HepG2 (cell line): ENCODE data around the gene VPS26B. TPM values are rescaled to one million over a fixed set of nuclear protein-coding genes. Genes with fewer than 3 reads are reported as not detected.

Experiments
- AGO1 ChIP-seq: fragments of 200-400 bp; formaldehyde crosslinking; IDR thresholded peaks from 2 replicates; pipeline ENCODE4 v1.6.1; 2017; ENCODE audit warnings: mild to moderate bottlenecking, low read depth, low read length, moderate library complexity; ENCODE audit not compliant: poor library complexity, severe bottlenecking
- ARNT2 ChIP-seq: sonication (generic); formaldehyde crosslinking; IDR thresholded peaks from 2 replicates; pipeline ENCODE4 v1.8.0; 2022; ENCODE audit warnings: mild to moderate bottlenecking, low read depth, missing genetic modification reagents, moderate library complexity
- ELF1 ChIP-seq: sonication (generic); formaldehyde crosslinking; IDR thresholded peaks from 2 replicates; pipeline ENCODE4 v1.4.0; 2020; ENCODE audit warnings: missing genetic modification reagents
- FOXP1 ChIP-seq, 2 experiments: fragments of 450-650 bp in 1 of 2; IDR thresholded peaks; 2 replicates each; pipeline ENCODE4 v1.6.1; 2017 to 2018; ENCODE audit warnings: antibody characterized with exemption in 1 of 2
- ISL2 ChIP-seq: sonication (generic); formaldehyde crosslinking; IDR thresholded peaks from 2 replicates; pipeline ENCODE4 v1.5.0; 2020; ENCODE audit warnings: missing genetic modification reagents
- KDM5A ChIP-seq: fragments of 200-600 bp; sonication (generic); IDR thresholded peaks from 2 replicates; pipeline ENCODE4 v1.7.0; 2018; ENCODE audit warnings: antibody characterized with exemption, mild to moderate bottlenecking, low read length, borderline replicate concordance
- TARDBP ChIP-seq: sonication (generic); formaldehyde crosslinking; IDR thresholded peaks from 2 replicates; pipeline ENCODE4 v1.8.0; 2022; ENCODE audit warnings: mild to moderate bottlenecking, missing genetic modification reagents
- TOE1 ChIP-seq: sonication (generic); formaldehyde crosslinking; IDR thresholded peaks from 2 replicates; pipeline ENCODE4 v1.4.0; 2020; ENCODE audit warnings: mild to moderate bottlenecking, missing genetic modification reagents
- ZBTB7A ChIP-seq: sonication (generic); formaldehyde crosslinking; IDR thresholded peaks from 2 replicates; pipeline ENCODE4 v1.8.0; 2022; ENCODE audit warnings: mild to moderate bottlenecking, missing genetic modification reagents
- ZNF274 ChIP-seq: sonication (generic); formaldehyde crosslinking; IDR thresholded peaks from 2 replicates; pipeline ENCODE4 v1.5.1; 2020; ENCODE audit warnings: mild to moderate bottlenecking, missing genetic modification reagents
- ZNF501 ChIP-seq: sonication (generic); formaldehyde crosslinking; IDR thresholded peaks from 2 replicates; pipeline ENCODE4 v1.5.1; 2020; ENCODE audit warnings: mild to moderate bottlenecking, moderate library complexity, missing genetic modification reagents
- ZNF567 ChIP-seq: sonication (generic); formaldehyde crosslinking; IDR thresholded peaks from 2 replicates; pipeline ENCODE4 v1.8.1; 2023; ENCODE audit warnings: mild to moderate bottlenecking, missing genetic modification reagents, borderline replicate concordance
- polyA plus RNA-seq, 8 experiments: library from polyadenylated mRNA; depleted of rRNA in 3 of 8; stranded (reverse) in 7 of 8; unstranded in 1 of 8; fragments of >200 nt; fragmentation: Illumina TruSeq in 4 of 8; extraction: Trizol in 4 of 8; gene quantifications; 2 replicates each; pipeline versions ENCODE4 v1.2.1 to v1.2.3, GENCODE V29; 2011 to 2016; ENCODE audit warnings: low read depth in 4 of 8, missing spikeins in 1 of 8, mixed read lengths in 1 of 8; ENCODE audit not compliant: insufficient read depth in 1 of 8
- total RNA-seq, 5 experiments: library from RNA; depleted of rRNA; stranded (reverse); fragments of >200 nt; fragmentation: Illumina TruSeq; extraction: Trizol; gene quantifications; 2 replicates each; pipeline ENCODE4 v1.2.3, GENCODE V29; 2016; ENCODE audit warnings: low read depth in 1 of 5
- TF ChIP-seq, protein P1 (sequence below): sonication (generic); formaldehyde crosslinking; IDR thresholded peaks from 2 replicates; pipeline ENCODE4 v1.5.1; 2020; ENCODE audit warnings: missing genetic modification reagents, mild to moderate bottlenecking, borderline replicate concordance
- TF ChIP-seq, protein P2 (sequence below): sonication (generic); formaldehyde crosslinking; IDR thresholded peaks from 2 replicates; pipeline ENCODE4 v1.5.1; 2020; ENCODE audit warnings: mild to moderate bottlenecking, missing genetic modification reagents
- TF ChIP-seq, protein P3 (sequence below): sonication (generic); formaldehyde crosslinking; IDR thresholded peaks from 2 replicates; pipeline ENCODE4 v1.4.0; 2020; ENCODE audit warnings: mild to moderate bottlenecking, missing genetic modification reagents
- TF ChIP-seq, protein P4 (sequence below): sonication (generic); formaldehyde crosslinking; IDR thresholded peaks from 2 replicates; pipeline ENCODE4 v1.5.1; 2020; ENCODE audit warnings: mild to moderate bottlenecking, missing genetic modification reagents, moderate library complexity

VPS26B gene
- total and polyA plus RNA-seq, 2 of the 13 experiments (the other 11 are each of a cell fraction or from before 2014, with no cell fraction given): 20.2 to 23.2 TPM

DNA sequence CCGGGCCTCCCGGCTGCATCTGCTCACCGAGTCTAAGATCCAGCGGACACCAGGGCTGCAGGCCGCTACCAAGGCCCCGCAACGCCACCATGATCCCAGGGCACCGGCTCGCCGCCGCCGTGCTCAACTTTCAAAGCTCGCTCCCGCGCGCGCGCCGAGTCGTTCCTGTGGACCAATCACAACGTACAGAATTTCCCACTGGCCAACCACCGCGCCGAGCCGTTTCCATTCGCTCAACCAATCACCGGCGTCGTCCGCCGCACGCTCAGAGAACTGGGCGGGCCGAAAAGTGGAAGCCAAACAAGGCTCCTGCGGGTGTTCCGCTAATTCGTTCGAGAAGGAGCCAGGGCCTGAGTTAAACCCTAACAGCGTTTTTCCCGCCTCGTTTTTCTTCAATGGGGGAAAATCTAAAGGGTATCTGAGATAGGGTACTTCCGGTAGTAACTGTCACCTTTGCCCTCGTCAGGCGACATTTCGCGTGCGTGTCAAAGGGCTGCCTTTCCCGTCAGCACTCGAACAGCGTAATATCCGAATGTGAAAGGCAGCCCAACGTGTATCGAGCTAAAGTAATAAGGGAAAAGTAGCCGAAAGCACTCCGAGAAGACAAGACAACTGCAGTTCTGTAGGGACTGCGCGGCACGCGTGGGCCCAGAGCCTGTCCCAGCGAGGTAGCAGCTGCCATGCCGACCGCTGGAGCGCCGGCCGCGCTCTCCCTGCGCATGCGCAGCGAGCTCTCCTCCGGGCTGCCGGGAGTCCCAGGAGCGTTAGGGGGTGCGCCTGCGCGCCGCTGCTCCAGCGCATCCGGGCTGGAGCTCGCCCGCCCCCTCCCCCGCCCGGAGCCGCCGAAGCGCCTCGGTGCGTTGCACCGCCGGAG lies at the start of gene VPS26B, which contains the start of gene NCAPD3 (continued):
- TF ChIP-seq, protein P1, sequence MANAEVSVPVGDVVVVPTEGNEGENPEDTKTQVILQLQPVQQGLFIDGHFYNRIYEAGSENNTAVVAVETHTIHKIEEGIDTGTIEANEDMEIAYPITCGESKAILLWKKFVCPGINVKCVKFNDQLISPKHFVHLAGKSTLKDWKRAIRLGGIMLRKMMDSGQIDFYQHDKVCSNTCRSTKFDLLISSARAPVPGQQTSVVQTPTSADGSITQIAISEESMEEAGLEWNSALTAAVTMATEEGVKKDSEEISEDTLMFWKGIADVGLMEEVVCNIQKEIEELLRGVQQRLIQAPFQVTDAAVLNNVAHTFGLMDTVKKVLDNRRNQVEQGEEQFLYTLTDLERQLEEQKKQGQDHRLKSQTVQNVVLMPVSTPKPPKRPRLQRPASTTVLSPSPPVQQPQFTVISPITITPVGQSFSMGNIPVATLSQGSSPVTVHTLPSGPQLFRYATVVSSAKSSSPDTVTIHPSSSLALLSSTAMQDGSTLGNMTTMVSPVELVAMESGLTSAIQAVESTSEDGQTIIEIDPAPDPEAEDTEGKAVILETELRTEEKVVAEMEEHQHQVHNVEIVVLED (CRISPR knock-in tag): peak; percentile 89
- peak; percentile 71 for TF ChIP-seq TARDBP (CRISPR knock-in tag)
- TF ChIP-seq ISL2: peak; percentile 58
- peak; percentile 12 for TF ChIP-seq AGO1
- peak; percentile 94 for TF ChIP-seq ZNF501 (CRISPR knock-in tag)
- TF ChIP-seq, protein P2, sequence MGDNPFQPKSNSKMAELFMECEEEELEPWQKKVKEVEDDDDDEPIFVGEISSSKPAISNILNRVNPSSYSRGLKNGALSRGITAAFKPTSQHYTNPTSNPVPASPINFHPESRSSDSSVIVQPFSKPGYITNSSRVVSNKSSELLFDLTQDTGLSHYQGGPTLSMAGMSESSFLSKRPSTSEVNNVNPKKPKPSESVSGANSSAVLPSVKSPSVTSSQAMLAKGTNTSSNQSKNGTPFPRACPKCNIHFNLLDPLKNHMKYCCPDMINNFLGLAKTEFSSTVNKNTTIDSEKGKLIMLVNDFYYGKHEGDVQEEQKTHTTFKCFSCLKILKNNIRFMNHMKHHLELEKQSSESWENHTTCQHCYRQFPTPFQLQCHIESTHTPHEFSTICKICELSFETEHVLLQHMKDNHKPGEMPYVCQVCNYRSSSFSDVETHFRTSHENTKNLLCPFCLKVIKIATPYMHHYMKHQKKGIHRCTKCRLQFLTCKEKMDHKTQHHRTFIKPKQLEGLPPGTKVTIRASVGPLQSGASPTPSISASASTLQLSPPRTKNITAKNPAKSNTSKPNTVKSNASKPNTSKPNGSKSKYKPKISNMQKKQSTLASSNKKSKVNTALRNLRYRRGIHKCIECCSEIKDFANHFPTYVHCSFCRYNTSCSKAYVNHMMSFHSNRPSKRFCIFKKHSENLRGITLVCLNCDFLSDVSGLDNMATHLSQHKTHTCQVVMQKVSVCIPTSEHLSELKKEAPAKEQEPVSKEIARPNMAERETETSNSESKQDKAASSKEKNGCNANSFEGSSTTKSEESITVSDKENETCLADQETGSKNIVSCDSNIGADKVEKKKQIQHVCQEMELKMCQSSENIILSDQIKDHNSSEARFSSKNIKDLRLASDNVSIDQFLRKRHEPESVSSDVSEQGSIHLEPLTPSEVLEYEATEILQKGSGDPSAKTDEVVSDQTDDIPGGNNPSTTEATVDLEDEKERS: peak; percentile 54; the same call in 1 of the 2 replicates
- TF ChIP-seq ZNF567: 0 out of 2 replicates have a peak, but pooled peaks have one; percentile 43
- peak; percentile 44; the same call in 1 of the 2 replicates for TF ChIP-seq ZNF274 (CRISPR knock-in tag)
- TF ChIP-seq FOXP1 (IDR thresholded peaks at IDR 0.05): no peak
- TF ChIP-seq FOXP1 (CRISPR knock-in tag; IDR thresholded peaks at IDR 0.05): no peak
- TF ChIP-seq ARNT2 (CRISPR knock-in tag): peak; percentile 79; the same call in 1 of the 2 replicates
- TF ChIP-seq, protein P3, sequence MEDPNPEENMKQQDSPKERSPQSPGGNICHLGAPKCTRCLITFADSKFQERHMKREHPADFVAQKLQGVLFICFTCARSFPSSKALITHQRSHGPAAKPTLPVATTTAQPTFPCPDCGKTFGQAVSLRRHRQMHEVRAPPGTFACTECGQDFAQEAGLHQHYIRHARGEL: 0 out of 2 replicates have a peak, but pooled peaks have one; percentile 30
- TF ChIP-seq KDM5A: peak; percentile 66
- TF ChIP-seq ELF1: peak; percentile 72
- TF ChIP-seq, protein P4, sequence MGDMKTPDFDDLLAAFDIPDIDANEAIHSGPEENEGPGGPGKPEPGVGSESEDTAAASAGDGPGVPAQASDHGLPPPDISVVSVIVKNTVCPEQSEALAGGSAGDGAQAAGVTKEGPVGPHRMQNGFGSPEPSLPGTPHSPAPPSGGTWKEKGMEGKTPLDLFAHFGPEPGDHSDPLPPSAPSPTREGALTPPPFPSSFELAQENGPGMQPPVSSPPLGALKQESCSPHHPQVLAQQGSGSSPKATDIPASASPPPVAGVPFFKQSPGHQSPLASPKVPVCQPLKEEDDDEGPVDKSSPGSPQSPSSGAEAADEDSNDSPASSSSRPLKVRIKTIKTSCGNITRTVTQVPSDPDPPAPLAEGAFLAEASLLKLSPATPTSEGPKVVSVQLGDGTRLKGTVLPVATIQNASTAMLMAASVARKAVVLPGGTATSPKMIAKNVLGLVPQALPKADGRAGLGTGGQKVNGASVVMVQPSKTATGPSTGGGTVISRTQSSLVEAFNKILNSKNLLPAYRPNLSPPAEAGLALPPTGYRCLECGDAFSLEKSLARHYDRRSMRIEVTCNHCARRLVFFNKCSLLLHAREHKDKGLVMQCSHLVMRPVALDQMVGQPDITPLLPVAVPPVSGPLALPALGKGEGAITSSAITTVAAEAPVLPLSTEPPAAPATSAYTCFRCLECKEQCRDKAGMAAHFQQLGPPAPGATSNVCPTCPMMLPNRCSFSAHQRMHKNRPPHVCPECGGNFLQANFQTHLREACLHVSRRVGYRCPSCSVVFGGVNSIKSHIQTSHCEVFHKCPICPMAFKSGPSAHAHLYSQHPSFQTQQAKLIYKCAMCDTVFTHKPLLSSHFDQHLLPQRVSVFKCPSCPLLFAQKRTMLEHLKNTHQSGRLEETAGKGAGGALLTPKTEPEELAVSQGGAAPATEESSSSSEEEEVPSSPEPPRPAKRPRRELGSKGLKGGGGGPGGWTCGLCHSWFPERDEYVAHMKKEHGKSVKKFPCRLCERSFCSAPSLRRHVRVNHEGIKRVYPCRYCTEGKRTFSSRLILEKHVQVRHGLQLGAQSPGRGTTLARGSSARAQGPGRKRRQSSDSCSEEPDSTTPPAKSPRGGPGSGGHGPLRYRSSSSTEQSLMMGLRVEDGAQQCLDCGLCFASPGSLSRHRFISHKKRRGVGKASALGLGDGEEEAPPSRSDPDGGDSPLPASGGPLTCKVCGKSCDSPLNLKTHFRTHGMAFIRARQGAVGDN (CRISPR knock-in tag): peak; percentile 92
- TF ChIP-seq ZBTB7A (CRISPR knock-in tag): 0 out of 2 replicates have a peak, but pooled peaks have one; percentile 20
- 0 out of 2 replicates have a peak, but pooled peaks have one; percentile 66 for TF ChIP-seq TOE1 (CRISPR knock-in tag)
